Measurements from ENCODE around the gene C3orf20. TPM values are rescaled to one million over a fixed set of nuclear protein-coding genes. Genes with fewer than 3 reads are reported as not detected.

C3orf20 gene
- total RNA-seq, 2 experiments from 2014 or later, result 0.08 TPM; not detected in 1

GRCh38 chr3:14789221-14789620, 114.3 kb downstream of the C3orf20 start:
- ChIA-PET POLR2A (no interaction called here), CTCF (no interaction called here)

- POLR2A ChIA-PET, result no interaction called here
These were observed 114.8 kb downstream of the C3orf20 start for GRCh38 chr3:14789640-14790285.

GRCh38 chr3:14791343-14791945, 116.5 kb downstream of the C3orf20 start:
- POLR2A ChIA-PET, result no interaction called here
- CTCF ChIA-PET, result interaction anchor here (1.9 kb wide), 1 partner anchor 130 kb away, joined by 7 read pairs; no protein-coding TSS in a partner anchor

More at GRCh38 chr3:14789640-14790285, 114.8 kb downstream of the C3orf20 start:
- CTCF ChIA-PET, result interaction anchor here (1.4 to 1.9 kb wide), 2 partner anchors 9 to 132 kb away, joined by 3 to 7 read pairs; no protein-coding TSS in a partner anchor

- POLR2A ChIA-PET, result no interaction called here
- CTCF ChIA-PET, result no interaction called here
These were observed 117.8 kb downstream of the C3orf20 start for GRCh38 chr3:14792691-14793121.

GRCh38 chr3:14793126-14793857, 118.4 kb downstream of the C3orf20 start:
- ChIA-PET CTCF (no interaction called here), POLR2A (no interaction called here)

- ChIA-PET POLR2A (no interaction called here), CTCF (no interaction called here)
These were observed 118.9 kb downstream of the C3orf20 start for GRCh38 chr3:14793858-14794234.

GRCh38 chr3:14794435-14794834, 119.5 kb downstream of the C3orf20 start:
- ChIA-PET POLR2A (no interaction called here), CTCF (no interaction called here)

GRCh38 chr3:14795996-14796395, 121.1 kb downstream of the C3orf20 start:
- POLR2A ChIA-PET, result no interaction called here
- CTCF ChIA-PET, result no interaction called here

- POLR2A ChIA-PET, result no interaction called here
- CTCF ChIA-PET, result no interaction called here
These were observed 121.6 kb downstream of the C3orf20 start for GRCh38 chr3:14796403-14797077.

- POLR2A ChIA-PET, result interaction anchor here (0.6 kb wide), 1 partner anchor 68 kb away, joined by 3 read pairs; no protein-coding TSS in a partner anchor
- CTCF ChIA-PET, result no interaction called here
These were observed 122.8 kb downstream of the C3orf20 start for GRCh38 chr3:14797731-14798130.

GRCh38 chr3:14798231-14798630, 123.3 kb downstream of the C3orf20 start:
- POLR2A ChIA-PET, result interaction anchor here (0.6 kb wide), 1 partner anchor 68 kb away, joined by 3 read pairs; no protein-coding TSS in a partner anchor
- CTCF ChIA-PET, result no interaction called here

GRCh38 chr3:14799146-14799545, 124.2 kb downstream of the C3orf20 start:
- ChIA-PET POLR2A (no interaction called here), CTCF (no interaction called here)

- CTCF ChIA-PET, result no interaction called here
- POLR2A ChIA-PET, result no interaction called here
These were observed 126.1 kb downstream of the C3orf20 start for GRCh38 chr3:14801031-14801430.

- ChIA-PET POLR2A (no interaction called here), CTCF (no interaction called here)
These were observed 126.9 kb downstream of the C3orf20 start for GRCh38 chr3:14801668-14802380.

- ChIA-PET CTCF (no interaction called here), POLR2A (no interaction called here)
These were observed 127.4 kb downstream of the C3orf20 start for GRCh38 chr3:14802381-14802731.

GRCh38 chr3:14803101-14803980, 128.4 kb downstream of the C3orf20 start:
- CTCF ChIA-PET, result no interaction called here

GRCh38 chr3:14803981-14804834, 129.3 kb downstream of the C3orf20 start:
- CTCF ChIA-PET, result no interaction called here
- POLR2A ChIA-PET, result no interaction called here

More at GRCh38 chr3:14803101-14803980, 128.4 kb downstream of the C3orf20 start:
- POLR2A ChIA-PET, result no interaction called here
